Coronary artery (tissue), 2 donors: ENCODE data around the gene TRAPPC10.

Experiments
- DNase-seq: peaks from one replicate; pipeline ENCODE4 v3.0.0-alpha.2; 2017; ENCODE audit warnings: low spot score
- H3K27ac ChIP-seq, 2 donors: fragments of 200-600 bp; sonication (generic); one replicate each; pipeline ENCODE4 v1.5.1; 2016 to 2019
- H3K4me3 ChIP-seq: fragments of 200-600 bp; sonication (generic); 2 replicates; pipeline ENCODE4 v1.5.1; 2016; ENCODE audit warnings: mild to moderate bottlenecking, moderate library complexity
- TF ChIP-seq, protein P1 (sequence below): fragments of 200-600 bp; sonication (generic); IDR thresholded peaks from one replicate; pipeline ENCODE4 v1.5.1; 2019; ENCODE audit warnings: antibody characterized with exemption

Gene TRAPPC10

DNA sequence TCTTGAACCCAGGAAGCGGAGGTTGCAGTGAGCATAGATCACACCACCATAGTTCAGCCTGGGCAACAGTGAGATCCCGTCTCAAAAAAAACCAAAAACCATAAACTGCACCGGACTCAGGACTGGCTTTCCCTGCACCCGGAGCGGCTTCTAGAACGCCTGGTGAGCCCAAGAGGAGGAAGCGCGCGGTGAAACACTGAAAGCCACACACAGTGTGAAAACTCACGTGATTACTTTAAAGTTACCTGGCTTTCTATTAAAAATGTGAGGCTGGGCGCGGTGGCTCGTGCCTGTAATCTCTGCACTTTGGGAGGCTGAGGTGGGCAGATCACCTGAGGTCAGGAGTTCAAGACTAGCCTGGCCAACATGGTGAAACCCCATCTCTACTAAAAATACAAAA is 7.0 kb upstream of the TRAPPC10 start:
- H3K27ac ChIP-seq: peak overlapping the region in 1 of 2 donors; percentile 92
- no peak overlapping the region for H3K4me3 ChIP-seq
- TF ChIP-seq, protein P1, sequence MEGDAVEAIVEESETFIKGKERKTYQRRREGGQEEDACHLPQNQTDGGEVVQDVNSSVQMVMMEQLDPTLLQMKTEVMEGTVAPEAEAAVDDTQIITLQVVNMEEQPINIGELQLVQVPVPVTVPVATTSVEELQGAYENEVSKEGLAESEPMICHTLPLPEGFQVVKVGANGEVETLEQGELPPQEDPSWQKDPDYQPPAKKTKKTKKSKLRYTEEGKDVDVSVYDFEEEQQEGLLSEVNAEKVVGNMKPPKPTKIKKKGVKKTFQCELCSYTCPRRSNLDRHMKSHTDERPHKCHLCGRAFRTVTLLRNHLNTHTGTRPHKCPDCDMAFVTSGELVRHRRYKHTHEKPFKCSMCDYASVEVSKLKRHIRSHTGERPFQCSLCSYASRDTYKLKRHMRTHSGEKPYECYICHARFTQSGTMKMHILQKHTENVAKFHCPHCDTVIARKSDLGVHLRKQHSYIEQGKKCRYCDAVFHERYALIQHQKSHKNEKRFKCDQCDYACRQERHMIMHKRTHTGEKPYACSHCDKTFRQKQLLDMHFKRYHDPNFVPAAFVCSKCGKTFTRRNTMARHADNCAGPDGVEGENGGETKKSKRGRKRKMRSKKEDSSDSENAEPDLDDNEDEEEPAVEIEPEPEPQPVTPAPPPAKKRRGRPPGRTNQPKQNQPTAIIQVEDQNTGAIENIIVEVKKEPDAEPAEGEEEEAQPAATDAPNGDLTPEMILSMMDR: no peak
- no peak for DNase-seq

DNA sequence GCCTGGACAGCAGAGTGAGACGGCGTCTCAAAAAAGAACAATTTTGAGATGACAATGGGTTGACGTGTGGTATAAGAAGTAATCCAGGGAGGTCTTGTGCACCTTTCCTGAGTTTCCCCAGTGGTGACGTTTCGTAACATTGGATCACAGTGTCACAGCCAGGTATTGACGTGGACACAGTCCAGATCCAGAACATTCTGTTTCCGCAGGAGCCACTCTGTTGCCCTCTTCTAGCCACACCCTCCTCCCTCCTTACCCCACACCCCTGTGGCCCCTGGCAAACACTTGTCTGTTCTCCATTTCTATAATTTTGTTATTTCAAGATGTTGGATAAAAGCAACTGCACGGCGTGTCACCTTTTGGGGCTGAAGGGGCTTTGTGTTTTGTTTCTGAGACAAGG is 6.5 kb upstream of the TRAPPC10 start:
- peak overlapping the region; percentile 61 to 92 for H3K27ac ChIP-seq
- DNase-seq: no peak
- TF ChIP-seq, protein P1: no peak
- no peak overlapping the region for H3K4me3 ChIP-seq

DNA sequence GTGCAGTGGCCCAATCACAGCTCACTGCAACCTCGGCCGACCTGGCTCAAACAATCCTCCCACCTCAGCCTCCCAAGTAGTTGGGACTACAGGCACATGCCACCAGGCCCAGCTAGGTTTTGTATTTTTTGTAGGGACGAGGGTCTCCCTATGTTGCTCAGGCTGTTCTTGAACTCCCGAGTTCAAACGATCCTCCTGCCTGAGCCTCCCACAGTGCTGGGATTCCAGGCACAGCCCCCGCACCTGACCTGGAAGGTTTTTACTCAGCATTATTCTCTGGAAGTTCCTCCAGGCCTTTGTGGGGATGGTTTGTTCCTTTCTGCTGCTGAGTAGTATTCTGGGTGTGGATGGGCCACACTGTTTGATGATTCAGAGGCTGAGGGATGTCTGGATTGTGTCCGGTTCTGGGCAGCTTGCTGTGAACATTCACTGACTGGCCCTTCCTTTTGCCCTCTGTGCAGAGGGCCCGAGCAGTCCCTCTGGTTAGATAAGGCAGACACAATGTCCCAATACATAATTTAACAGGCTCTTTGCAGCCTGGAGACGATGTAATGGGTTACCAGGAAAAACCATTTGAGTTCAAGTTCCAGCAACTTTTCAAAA is 6.0 kb upstream of the TRAPPC10 start:
- TF ChIP-seq, protein P1: no peak
- peak overlapping the region; percentile 61 to 92 for H3K27ac ChIP-seq
- peak; percentile 83 for DNase-seq

DNA sequence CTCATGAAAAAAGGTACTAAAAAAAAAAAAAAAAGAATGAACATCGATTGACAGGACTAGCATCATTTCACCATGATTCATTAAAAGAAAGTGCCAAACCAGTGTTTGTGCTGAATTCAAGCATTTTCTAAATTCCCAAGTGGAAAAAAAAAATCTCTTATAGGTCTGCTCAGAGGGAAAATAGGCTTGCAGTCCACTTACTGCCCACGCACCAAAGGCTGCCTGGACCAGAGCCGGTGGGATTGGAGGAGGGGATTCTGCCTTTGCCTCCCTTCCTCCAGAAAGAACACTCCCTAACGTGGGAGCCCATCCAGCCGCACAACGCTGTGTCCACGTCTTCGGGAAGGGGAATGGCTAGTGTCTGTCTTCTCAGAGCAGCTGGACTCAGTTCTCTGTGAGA is 5.5 kb upstream of the TRAPPC10 start:
- peak overlapping the region; percentile 61 to 85 for H3K27ac ChIP-seq
- no peak for DNase-seq
- no peak overlapping the region for H3K4me3 ChIP-seq
- TF ChIP-seq, protein P1: no peak

More for the DNA sequence above, 6.0 kb upstream of the TRAPPC10 start:
- H3K4me3 ChIP-seq: no peak overlapping the region

DNA sequence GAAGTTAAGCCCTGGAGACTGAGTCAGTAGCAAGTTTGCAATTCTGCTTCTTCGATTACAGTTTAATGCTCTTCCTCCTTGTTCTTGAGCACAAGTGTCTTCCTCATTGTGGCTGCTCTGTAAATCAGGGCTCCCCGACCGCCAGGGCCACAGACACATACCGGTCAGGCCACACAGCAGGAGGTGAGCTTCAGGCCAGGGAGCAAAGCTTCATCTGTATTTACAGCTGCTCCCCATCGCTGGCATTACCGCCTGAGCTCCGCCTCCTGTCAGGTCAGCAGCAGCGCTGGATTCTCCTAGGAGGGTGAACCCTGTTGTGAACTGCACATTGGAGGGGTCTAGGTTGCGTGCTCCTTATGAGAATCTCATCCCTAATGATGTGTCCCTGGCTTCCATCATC is 1.7 kb upstream of the TRAPPC10 start:
- DNase-seq: no peak
- TF ChIP-seq, protein P1: no peak
- Histone ChIP-seq H3K4me3 (no peak overlapping the region), H3K27ac (no peak overlapping the region)

DNA sequence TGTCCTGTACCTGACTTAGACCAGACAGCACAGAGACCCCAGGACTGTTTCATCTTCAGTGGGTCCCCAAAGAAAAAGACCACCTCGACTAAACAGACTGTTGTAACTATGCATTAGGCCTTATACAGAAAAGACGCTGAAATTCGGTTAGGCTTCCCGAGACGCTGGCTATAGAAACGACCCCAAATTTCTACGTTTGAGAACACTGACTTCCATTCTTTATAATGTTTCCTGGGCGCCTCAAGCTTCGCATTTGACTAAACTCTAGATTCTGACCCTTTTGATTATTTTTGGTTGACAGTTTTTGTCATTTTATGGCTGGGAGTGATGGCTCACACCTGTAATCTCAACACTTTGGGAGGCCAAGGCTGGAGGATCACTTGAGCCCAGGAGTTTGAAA is 986 bp upstream of the TRAPPC10 start:
- Histone ChIP-seq H3K4me3 (peak overlapping the region; percentile 98), H3K27ac (peak overlapping the region; percentile 96 to 99)

More for the DNA sequence above, 986 bp upstream of the TRAPPC10 start:
- no peak for DNase-seq
- TF ChIP-seq, protein P1: no peak
